GM21447 (cell line): Measurements from ENCODE around the gene TXN.
"Not testable (repeated sequence)": the region's sequence is repeated elsewhere in the genome, so short reads cannot be mapped to it uniquely, and the experiment has no call there.

ENCODE experiments used
- ATAC-seq: cut with Tn5 transposase; IDR thresholded peaks from one replicate; pipeline ENCODE4 v1.9.1; 2021; ENCODE audit not compliant: unreplicated experiment

The TXN gene

DNA sequence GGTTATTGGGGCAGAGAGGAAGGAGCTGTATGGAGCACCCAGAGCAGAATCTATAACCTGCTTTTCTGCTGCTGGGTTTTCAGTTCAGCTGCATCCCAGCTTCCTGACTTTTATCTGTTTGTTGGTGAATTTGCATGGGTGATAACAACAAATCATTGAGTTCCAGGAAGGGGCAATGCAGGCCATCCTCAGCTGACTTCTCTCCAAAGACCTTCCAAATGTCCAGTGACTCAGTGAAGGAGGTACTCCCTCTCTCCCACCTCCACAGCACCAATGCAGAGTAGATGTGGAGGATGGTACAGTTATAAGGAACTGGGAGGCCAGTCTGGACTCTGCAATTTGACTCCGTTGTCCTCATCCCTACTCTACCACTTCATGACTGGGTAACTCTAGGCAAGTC lies 1.6 kb upstream of the TXN start:
- no peak for ATAC-seq

DNA sequence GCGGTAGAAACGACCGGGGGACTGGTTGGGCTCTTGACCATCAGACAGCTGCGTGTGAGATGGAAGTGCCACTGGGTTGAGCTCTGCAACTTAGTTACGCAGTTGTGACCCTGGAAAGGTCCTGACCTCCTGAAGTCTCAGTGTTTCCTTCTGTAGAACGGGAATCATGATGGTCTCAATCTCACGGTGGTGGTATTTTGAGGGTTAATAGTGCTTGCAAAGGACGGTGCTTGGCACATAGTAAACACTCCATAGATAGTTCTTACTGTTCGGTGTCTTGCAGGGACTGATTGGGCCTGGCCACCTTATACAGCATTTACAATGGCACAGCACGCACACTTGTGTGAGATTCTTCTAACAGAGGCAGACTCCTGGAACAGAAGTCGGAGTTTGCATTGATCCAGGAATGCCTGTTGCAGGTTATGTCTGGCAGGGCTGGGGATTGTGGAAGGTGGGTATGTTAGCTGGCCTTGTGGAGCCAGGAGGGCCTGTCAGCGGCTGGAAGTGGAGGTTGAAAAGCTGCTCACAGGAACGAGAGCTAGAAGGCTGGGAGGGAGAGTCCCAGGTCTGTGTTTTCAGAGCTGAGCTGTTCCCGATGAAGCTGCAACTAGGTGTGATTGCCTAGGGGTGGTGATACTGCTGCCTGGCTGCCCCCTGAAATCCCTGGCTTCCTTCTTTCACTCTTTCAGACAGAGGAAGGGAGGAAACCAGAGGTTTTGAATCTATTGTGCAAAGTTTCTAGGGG lies 962 bp upstream of the TXN start:
- ATAC-seq, result no peak

GRCh38 chr9:110255463-110256379 lies 586 bp downstream of the TXN start:
- ATAC-seq, result peak; percentile 18

GRCh38 chr9:110255034-110255462 lies 1.3 kb downstream of the TXN start:
- no peak for ATAC-seq

- no peak for ATAC-seq
Observed at GRCh38 chr9:110254500-110254899, 1.8 kb downstream of the TXN start.

DNA sequence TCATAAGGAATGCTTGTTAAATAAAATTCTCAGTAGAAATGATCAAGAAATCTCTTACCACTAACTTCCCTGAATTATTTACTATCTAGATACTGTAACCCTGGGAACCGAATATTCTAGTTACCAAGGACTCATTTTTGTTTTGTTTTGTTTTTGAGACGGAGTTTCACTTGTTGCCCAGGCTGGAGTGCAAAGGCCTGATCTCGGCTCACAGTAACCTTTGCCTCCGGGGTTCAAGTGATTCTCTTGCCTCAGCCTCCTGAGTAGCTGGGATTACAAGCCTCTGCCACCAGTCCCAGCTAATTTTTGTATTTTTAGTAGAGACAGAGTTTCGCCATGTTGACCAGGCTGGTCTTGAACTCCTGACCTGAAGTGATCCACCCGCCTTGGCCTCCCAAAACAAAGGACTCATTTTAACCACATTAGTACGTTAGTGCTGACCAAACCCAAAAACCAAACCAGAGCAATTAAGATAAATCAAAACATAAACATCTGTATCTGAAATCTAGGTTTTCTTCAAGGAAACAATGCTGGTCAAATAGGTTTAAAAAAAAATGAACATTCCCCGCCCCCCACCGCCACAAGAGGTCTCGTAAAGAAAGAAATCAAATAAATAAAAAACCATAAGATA lies 3.7 kb downstream of the TXN start:
- no peak for ATAC-seq

DNA sequence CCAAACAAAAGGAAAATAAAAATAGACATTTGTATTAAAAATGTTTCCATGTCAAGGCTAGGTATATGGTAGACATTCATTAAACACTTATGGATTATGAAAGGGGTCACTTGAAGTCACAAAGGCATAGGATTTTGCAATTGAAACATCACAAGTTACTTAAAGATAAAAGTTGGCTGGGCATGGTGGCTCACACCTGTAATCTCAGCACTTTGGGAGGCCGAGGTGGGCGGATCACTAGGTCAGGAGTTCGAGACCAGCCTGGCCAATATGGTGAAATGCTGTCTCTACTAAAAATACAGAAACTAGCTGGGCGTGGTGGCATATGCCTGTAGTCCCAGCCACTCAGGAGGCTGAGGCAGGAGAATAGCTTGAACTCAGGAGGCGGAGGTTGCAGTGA lies 4.5 kb downstream of the TXN start:
- ATAC-seq, result not testable (repeated sequence)

GRCh38 chr9:110251212-110251611 lies 5.1 kb downstream of the TXN start:
- no peak for ATAC-seq

DNA sequence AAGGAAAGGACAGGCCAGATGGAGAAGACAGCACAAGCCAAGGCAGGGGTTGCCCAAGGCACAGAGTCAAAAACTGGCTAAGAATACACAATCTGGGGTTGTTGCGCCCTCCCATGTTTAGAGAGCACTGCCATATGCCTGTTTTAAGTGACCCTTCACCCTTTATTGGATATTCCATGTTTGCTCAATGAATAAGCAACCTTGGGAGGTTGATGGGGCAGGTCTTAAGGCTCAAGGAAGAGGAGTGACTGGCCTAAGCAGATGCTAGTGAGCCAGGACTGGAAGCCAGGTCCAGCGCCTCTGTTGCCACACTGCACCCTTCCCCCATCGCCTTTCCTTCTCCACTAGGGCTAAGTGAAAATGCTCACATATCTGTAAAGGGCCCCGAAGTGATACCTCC lies 6.7 kb downstream of the TXN start:
- ATAC-seq, result no peak

GRCh38 chr9:110248361-110248760 lies 7.9 kb downstream of the TXN start:
- no peak for ATAC-seq

DNA sequence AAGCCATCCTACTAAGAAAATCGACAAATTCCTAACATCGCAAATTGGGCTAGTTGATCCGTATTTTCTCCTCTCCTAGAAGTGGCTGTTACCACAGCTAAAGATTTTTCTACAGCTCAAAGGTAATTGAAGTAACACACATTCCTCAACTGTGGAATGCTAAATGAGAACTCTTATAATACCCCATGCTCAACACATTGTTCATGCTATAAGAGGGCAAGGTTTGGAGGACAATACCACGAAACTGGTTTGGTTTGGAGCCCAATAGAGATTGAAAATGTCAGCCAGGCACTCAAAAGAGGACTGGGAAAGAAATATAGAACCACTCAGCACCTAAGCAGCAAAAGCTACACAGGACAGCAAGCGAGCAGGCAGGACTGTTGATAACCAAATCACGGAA lies 10.1 kb downstream of the TXN start:
- no peak for ATAC-seq

DNA sequence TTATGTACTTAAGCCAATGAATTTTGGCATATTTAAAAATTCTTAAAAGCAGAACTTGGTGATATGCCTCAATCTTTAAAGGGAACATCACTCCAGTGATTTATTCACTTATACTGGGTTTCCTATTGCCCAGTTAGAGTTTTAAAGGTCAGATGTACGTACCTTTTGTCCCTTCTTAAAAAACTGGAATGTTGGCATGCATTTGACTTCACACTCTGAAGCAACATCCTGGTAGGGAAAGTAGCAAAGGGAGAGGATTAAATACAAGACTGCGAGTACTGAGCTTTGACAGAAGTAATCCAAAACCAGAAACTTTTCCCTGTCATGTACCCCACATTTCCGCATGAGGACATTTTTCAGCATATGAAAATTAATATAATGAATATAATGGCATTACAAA lies 11.7 kb downstream of the TXN start:
- ATAC-seq, result no peak

DNA sequence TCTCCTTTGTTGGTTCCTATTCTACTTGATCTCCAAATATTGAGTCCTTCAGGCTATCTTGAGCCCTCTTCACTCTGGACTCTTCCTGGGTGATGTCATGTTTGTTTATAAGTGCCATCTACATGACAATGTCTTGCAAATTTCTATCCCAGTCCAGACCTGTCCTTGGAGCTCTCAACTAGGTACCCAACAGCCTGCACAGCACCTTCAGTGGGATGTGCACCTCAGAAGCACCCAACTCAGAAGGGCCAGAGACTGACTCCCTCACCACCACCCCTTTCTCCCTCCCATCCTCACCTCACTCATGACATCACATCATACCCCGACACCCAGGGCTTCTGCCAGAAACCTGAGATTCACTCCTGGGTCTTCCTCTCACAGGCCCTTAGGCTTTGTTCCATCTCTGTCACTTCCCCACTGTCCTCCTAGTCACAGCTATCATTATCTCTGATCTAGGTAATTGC lies 14.4 kb downstream of the TXN start:
- ATAC-seq, result no peak

- ATAC-seq, result no peak
Observed at GRCh38 chr9:110241260-110241857, 14.9 kb downstream of the TXN start.

GRCh38 chr9:110240198-110240597 lies 16.1 kb downstream of the TXN start:
- no peak for ATAC-seq

GRCh38 chr9:110228321-110228720 lies 28.0 kb downstream of the TXN start:
- no peak for ATAC-seq

GRCh38 chr9:110224583-110224982 lies 31.7 kb downstream of the TXN start:
- no peak for ATAC-seq

DNA sequence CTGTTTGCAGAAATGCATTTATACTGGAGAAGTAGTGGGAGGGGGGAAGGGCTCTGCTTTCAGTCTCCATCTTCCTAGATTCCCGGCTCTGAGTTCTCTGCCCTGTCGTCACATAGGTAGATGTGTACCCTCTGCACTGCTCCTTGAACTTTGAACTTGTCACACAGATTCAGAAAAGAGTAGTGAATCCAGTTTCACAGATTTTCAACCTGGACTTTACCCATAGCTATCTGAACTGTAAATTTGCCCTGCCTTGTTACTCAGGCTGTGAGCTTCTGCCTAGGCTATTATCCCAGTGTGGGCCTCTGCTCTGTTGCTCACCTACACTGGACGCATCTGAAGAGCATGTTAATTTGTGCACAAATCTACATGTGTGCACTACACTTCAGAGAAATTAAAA lies 35.5 kb downstream of the TXN start:
- no peak for ATAC-seq

GRCh38 chr9:110217656-110218099 lies 38.6 kb downstream of the TXN start:
- no peak for ATAC-seq

- no peak for ATAC-seq
Observed at GRCh38 chr9:110214586-110215355, 41.5 kb downstream of the TXN start.
